GM04504 (cell line): Measurements from ENCODE around the gene GATA6.
"Not testable (repeated sequence)": the region's sequence is repeated elsewhere in the genome, so short reads cannot be mapped to it uniquely, and the experiment has no call there.

Source experiments
- DNase-seq: peaks from one replicate; pipeline ENCODE4 v3.0.0-alpha.2; 2012; ENCODE audit warnings: low read depth

GATA6 gene

GRCh38 chr18:22182884-22183697, 13.7 kb downstream of the GATA6 start:
- DNase-seq, result no peak

GRCh38 chr18:22183698-22184170, 14.3 kb downstream of the GATA6 start:
- DNase-seq, result no peak

- not testable (repeated sequence) for DNase-seq
Measured at GRCh38 chr18:22184573-22184972, 15.2 kb downstream of the GATA6 start.

DNA sequence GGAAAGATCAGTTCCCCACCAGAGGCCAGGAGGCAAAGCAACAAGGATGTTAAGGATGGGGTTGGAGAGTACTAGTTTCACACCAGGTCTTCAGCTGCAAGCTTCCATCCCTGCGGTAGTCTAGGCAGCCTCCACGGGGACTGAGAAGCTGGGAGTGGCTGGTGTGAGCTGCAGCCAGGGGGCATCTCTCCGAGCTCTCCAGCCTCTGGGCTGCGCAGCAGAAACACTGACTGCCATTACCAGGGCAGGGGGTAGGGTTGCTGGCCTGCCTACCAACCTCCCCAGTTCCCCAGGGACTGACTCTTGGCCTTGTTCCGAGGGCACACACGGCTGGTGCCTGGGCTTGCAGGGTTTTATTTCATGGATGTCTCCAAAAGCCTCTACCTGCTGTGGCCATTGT, 15.9 kb downstream of the GATA6 start:
- DNase-seq, result no peak

GRCh38 chr18:22185771-22186386, 16.5 kb downstream of the GATA6 start:
- no peak for DNase-seq

- DNase-seq, result no peak
Measured at GRCh38 chr18:22186484-22186971, 17.1 kb downstream of the GATA6 start.

GRCh38 chr18:22188559-22189267, 19.3 kb downstream of the GATA6 start:
- DNase-seq, result no peak

GRCh38 chr18:22189449-22190166, 20.2 kb downstream of the GATA6 start:
- no peak for DNase-seq

DNA sequence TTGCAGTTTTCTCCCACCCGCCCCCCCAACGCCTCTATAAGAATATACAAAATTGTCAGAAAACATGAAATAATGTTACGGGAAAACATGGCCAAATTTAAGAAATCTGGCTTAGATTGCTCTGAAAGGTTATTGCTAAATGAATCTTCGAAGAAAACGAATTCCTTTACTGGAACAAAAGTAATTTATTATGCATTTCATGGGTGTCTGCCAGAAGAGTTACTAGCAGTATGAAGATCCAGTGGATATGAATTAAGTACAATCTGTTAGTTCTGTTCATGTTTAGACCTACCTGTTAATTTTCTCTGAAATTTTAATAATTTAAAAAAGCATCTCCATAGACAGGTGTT, 21.9 kb downstream of the GATA6 start:
- DNase-seq, result no peak

DNA sequence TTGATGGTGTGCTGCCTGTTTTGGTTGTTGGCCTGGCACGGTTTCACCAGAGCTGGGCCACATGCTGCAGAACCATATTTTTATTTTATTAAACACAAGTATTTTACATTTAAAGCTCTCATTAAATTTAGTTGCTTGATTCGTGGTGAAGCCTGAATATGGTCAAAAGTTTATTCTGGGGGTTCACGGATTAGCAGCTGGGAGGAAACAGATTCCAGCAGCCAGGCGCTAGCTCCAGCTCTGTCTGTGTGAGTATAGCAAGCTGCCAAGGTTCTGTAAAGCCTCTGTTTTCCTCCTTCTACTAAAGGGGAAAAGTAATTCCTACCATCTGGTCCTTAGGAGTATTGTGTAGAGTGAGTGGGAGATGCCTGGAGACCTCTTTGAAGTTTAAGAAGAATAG, 22.5 kb downstream of the GATA6 start:
- DNase-seq, result no peak

- DNase-seq, result no peak
Measured at GRCh38 chr18:22193466-22193865, 24.1 kb downstream of the GATA6 start.

DNA sequence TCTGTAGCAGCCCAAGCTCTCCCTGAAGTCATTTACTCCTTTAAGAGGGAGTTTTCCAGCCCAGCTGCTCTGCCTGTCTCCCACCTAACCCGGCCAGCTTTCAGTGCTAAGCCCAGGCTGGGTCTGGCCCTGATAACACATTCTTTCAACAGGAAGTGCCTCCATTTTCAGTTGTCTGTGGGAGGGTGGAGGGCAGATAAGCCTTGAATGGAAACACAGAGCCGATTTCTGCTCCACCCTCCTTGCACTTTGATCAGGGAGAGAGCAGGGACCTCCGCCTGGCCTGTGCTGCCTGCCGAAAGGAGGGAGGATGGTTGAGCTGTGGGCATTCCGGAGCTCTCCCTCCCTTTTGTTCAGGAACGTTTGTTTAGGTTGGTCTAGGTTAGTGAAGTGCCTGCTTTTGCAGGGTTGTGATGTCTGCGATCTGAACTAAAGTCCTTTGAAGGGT, 24.8 kb downstream of the GATA6 start:
- no peak for DNase-seq

DNA sequence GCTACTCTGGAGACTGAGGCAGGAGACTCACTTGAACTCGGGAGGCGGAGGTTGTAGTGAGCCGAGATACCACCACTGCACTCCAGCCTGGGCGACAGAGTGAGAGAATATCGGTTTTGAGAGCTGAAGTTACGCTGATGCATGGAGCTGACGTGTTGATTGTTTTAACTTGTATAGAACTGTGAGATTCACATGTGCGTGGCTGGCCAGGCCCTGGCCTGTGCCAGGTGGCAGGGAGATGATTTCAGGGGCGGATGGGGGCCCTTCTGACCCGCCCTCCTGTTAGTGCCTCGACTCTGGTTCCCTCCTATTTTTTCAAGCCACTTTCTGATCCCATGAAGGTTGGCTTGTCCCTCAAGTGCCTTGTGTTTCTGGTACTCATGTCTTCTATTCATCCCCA, 25.7 kb downstream of the GATA6 start:
- DNase-seq, result no peak

- not testable (repeated sequence) for DNase-seq
Measured at GRCh38 chr18:22196943-22197342, 27.6 kb downstream of the GATA6 start.

DNA sequence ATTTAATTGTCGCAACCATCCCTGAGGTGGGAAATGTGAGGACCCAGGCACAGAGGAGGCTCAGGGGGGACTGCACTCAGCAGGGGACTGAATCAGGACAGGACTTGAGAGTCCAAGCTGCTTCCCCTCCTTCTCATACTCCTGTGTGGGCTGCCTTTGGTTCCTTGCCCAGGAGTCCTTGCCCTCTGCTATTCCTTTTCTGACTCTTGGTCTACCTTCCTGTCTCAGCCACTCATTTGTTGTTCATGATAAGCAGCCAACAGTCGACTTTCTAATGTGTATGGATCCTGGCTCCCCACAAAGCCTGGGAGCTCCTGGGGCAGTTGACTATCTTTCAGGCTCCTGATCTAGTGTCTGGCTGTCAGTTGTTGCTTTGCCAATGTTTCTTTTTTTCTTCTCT, 28.3 kb downstream of the GATA6 start:
- DNase-seq, result no peak

GRCh38 chr18:22198163-22198562, 28.8 kb downstream of the GATA6 start:
- no peak for DNase-seq

- no peak for DNase-seq
Measured at GRCh38 chr18:22199005-22199404, 29.6 kb downstream of the GATA6 start.

DNA sequence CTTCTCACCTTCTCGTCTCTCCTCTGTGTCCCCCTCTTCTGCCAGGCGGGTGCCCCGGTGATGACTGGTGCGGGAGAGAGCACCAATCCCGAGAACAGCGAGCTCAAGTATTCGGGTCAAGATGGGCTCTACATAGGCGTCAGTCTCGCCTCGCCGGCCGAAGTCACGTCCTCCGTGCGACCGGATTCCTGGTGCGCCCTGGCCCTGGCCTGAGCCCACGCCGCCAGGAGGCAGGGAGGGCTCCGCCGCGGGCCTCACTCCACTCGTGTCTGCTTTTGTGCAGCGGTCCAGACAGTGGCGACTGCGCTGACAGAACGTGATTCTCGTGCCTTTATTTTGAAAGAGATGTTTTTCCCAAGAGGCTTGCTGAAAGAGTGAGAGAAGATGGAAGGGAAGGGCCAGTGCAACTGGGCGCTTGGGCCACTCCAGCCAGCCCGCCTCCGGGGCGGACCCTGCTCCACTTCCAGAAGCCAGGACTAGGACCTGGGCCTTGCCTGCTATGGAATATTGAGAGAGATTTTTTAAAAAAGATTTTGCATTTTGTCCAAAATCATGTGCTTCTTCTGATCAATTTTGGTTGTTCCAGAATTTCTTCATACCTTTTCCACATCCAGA, 31.3 kb downstream of the GATA6 start:
- no peak for DNase-seq

GRCh38 chr18:22203035-22203434, 33.6 kb downstream of the GATA6 start:
- DNase-seq, result no peak

DNA sequence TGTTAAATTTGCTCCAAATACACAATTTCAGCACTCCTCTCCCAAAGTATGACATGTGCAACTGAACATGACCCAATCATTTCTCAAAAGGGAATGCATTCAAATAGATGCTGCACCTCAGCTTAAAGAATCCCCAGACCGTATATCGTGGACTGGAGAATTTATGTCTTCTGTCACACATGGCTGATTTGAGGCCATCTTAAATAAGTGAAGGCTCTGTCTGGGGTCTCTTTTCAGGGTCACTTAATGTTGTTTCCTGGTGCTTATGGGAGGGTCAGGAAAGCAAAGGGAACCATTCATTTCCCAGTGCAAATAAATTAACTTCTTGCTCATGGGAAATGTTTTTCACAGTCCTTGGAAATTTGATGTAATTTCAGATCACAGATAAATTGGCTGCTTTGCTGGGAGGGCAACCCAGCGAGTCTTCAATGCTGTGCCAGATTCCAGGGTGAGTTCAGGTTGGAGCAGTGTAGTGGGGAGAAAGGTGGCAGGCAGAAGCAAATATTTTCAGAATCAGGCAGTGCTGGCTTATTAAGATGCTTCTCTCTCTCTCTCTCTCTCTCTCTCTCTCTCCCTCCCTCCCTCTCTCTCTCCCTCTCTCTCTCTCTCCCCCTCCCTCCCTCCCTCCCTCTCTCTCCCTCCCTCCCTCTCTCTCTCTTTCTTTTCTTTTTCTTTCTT, 34.3 kb downstream of the GATA6 start:
- no peak for DNase-seq

DNA sequence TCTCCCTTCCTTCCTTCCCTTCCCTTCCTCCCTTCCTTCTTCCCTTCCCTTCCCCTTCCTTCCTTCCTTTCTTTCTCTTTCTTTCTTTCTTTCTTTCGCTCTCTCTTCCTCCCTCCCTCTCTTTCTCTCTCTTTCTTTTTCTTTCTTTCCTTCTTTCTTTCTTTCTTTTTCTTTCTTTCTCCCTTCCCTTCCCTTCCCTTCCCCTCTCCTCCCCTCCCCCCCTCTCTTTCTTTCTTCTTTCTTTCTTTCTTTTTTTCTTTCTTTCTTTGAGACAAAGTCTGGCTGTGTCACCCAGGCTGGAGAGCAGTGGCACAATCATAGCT, 34.8 kb downstream of the GATA6 start:
- no peak for DNase-seq
